NCI-H226 (cell line): ENCODE results near the gene HAL.
A peak's percentile ranks its signal among the peaks of the same experiment; 100 is the strongest.
"Not testable (repeated sequence)": the region's sequence is repeated elsewhere in the genome, so short reads cannot be mapped to it uniquely, and the experiment has no call there.

Experiments used
- DNase-seq: peaks from one replicate; pipeline ENCODE4 v3.0.0-alpha.2; 2015

HAL gene

GRCh38 chr12:95972832-95973456 is 23.2 kb downstream of the HAL start:
- DNase-seq = no peak

- DNase-seq = no peak
Measured at GRCh38 chr12:95970905-95971304, 25.2 kb downstream of the HAL start.

DNA sequence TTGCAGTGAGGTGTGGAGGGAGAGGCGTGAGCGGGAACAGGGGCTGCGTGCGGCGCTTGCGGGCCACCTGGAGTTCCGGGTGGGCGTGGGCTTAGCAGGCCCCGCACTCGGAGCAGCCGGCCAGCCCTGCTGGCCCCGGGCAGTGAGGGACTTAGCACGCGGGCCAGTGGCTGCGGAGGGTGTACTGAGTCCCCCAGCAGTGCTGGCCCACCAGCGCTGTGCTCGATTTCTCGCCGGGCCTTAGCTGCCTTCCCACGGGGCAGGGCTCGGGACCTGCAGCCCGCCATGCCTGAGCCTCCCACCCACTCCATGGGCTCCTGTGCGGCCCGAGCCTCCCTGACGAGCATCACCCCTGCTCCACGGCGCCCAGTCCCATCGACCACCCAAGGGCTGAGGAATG is 27.0 kb downstream of the HAL start:
- not testable (repeated sequence) for DNase-seq

- no peak for DNase-seq
Measured at GRCh38 chr12:95967301-95967700, 28.8 kb downstream of the HAL start.

GRCh38 chr12:95966287-95966870 is 29.8 kb downstream of the HAL start:
- DNase-seq = no peak

GRCh38 chr12:95963096-95963495 is 33.0 kb downstream of the HAL start:
- DNase-seq = no peak

DNA sequence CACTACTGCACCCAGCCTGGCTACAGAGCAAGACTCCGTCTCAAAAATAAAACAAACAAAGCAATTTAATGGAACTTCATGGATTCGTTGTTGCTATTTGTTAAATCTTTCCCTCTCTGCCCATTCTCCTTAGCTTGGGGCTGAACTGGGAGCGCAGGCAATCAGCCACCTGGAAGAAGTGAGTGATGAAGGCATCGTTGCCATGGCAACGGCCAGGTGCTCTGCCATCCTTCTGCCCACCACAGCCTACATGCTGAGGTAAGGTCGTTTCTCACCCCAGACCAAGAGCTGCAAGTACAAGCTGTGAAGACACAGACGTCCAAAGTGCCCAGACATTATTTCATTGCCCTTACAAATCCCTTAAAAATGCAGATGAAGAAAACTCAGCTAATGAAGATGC is 33.9 kb downstream of the HAL start:
- DNase-seq = no peak

GRCh38 chr12:95960241-95960640 is 35.9 kb downstream of the HAL start:
- no peak for DNase-seq

- DNase-seq = no peak
Measured at GRCh38 chr12:95959107-95959506, 37.0 kb downstream of the HAL start.

DNA sequence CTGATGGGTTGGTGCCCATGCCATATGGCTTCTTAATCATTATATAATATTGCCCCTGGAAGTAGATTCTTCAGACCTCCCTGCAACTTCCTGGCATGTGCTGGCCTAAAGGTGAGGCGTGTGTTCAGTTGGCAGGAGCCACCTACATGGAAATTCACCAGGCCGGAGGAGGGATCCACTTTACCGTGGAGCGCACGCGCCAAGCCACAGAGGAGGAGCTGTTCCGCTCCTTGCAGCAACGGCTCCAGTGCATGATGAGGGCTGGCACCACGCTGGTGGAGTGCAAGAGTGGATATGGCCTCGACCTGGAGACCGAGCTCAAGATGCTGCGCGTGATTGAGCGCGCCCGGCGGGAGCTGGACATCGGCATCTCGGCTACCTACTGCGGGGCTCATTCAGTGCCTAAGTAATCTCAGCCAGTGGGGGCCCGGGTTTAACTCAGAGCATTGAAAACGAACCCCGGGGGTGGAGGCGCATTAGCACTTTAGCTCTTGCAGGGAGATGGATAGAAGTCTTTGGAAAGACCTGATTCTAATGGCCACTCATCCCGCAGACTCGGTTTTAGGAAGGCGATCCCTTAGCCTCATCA is 39.5 kb downstream of the HAL start:
- DNase-seq = no peak

GRCh38 chr12:95955549-95956159 is 40.5 kb downstream of the HAL start:
- DNase-seq = no peak

GRCh38 chr12:95953000-95953399 is 43.1 kb downstream of the HAL start:
- DNase-seq = no peak

- DNase-seq = no peak
Measured at GRCh38 chr12:95951515-95951914, 44.6 kb downstream of the HAL start.

DNA sequence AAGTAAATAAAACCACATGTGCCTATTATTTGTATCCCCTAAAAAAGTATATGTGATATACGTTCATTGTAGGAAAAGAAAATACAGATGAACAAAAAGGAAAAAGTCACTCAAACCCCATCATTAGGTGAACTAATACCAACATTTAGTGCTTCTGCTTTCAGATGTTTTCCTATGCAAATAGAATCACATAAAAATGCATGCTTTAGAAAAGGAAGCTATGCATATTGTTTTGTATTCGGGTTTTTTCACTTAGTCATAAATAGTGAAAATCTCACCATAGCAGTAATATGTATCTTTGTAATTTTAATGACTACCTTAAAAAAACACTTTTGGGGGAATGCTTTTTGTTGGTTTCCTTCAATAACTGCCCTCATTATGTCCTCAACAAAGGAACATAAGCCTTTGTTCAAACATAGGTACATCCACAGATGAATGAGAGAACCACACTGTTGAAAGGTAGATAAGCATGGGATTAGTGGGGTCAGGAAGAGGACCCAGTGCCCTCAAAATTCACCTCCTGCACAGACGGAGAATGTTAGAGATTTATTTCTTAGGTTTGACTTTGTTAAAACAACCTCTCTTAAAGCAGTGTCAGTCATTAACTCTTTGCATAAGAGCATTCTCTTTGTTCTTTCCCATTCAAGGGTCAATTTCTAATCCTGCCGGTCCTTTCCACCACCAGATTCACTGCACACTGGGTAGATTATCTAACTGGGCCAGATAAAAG is 46.5 kb downstream of the HAL start:
- DNase-seq = no peak

DNA sequence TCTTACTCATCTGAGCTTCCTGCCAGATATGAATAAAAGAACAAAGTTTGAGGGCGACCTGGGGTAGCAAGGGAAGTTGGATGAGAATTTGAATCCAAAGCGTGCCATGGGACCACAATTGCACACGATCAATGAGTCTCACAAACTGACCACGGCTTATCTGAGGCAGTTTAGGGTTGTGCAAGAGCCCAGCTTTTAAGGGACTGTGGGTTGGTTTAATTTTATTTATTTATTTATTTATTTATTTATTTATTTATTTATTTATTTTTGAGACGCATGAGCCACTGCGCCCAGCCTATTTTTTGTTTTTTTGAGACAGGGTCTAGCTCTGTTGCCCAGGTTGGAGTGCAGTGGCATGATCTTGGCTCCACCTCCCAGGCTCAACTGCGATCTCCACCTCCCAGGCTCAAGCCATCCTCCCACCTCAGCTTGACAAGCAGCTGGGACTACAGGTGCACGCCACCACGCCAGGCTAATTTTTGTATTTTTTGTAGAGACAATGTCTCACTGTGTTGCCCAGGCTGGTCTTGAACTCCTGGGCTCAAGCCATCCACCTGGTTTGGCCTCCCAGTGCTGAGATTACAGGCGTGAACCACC is 51.9 kb downstream of the HAL start:
- DNase-seq = no peak

DNA sequence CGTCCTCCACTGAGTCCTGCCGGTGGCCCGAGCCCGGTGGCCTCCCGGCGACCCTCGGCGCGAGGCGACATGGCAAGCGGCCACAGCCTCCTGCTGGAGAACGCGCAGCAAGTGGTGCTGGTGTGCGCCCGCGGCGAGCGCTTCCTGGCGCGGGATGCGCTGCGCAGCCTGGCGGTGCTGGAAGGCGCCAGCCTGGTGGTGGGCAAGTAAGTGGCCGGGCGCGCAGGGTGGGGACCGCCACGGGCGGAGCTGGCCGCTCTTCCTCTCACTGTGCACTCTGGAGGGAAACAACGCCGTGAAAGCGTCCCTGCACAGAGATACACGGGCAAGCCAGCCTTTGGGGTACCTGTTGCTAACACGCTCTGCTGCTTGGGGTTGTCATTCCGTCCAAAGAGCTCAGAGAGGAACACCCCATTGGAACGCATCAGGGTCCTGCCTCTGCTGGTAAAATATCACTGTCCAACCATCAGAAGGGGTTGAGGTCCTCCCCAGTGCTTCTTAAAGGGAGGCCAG is 52.8 kb downstream of the HAL start, which contains the start of gene AMDHD1:
Gene AMDHD1 (plus strand): TSS at position 2 of the 513 bp plus-strand sequence. CDS start 68 bp downstream, at position 70.
- peak; percentile 37 for DNase-seq

- peak; percentile 79 for DNase-seq
Measured at GRCh38 chr12:95942524-95943329, 53.4 kb downstream of the HAL start, which contains the start of gene CCDC38. Gene CCDC38, minus strand, starts transcription at chr12:95942614. Its CDS starts 6,105 bp downstream, at chr12:95936509.

DNA sequence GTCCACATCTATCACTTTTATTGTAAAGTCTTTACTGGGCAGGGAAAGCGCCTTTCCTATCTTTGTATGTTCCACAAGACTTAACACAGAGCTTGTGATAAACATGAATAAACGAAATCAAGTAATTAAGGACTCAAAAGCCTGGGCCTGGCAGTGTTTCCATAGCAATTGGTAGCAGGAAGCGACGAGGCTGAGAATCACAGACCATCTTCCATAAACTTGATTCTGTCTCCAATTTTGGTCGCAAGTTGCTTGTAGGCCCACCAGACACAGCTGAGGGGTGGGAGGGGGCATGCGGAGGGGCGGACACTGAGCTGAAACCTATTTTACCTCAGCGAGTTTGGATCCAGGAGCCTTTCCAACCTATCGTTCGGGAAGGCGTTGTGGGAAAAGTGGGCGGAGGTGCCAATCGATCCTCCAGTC is 54.0 kb downstream of the HAL start:
- no peak for DNase-seq

DNA sequence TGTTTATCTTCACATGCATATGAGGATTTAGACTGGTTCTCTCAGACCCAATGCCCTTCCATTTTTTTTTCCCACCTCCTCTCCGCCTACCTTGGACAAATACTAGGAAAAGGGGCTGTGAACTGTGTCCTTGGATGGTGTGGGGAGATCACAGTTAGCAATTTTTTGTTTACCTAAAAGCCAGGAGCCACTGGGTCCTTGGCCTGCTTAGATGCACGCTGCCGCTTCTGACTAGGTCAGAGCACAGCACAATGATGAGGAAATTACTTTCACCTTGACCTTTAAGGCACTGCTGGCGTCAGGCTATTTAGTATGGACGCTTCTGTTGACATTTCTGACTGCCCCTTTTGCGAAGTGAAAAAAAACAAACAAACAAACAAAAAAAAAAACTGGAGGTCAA is 55.6 kb downstream of the HAL start:
- no peak for DNase-seq
